Thymus (tissue), 11 donors: Measurements from ENCODE around the gene GATAD2A. TPM values are rescaled to one million over a fixed set of nuclear protein-coding genes. Genes with fewer than 3 reads are reported as not detected.
A peak's percentile ranks its signal among the peaks of the same experiment; 100 is the strongest.
"Not testable (repeated sequence)": the region's sequence is repeated elsewhere in the genome, so short reads cannot be mapped to it uniquely, and the experiment has no call there.

ENCODE experiments used
- DNase-seq, 9 donors: peaks; one replicate each; pipeline ENCODE4 v3.0.0-alpha.2; 2013; ENCODE audit warnings: low spot score in 9 of 9, low read depth in 6 of 9, missing footprints in 1 of 9
- H3K27ac ChIP-seq, 2 donors: one replicate each; pipeline ENCODE4 v1.5.1; 2013; ENCODE audit warnings: control low read depth in 1 of 2, low read depth in 1 of 2, low read length in 1 of 2, mild to moderate bottlenecking in 1 of 2, moderate library complexity in 1 of 2
- H3K27me3 ChIP-seq, 2 donors: one replicate each; pipeline ENCODE4 v1.5.1; 2013; ENCODE audit warnings: low read length in 1 of 2; ENCODE audit not compliant: control insufficient read depth in 2 of 2, insufficient read depth in 1 of 2
- H3K36me3 ChIP-seq, 2 donors: one replicate each; pipeline ENCODE4 v1.5.1; 2013; ENCODE audit warnings: low read length in 1 of 2, mild to moderate bottlenecking in 1 of 2, moderate library complexity in 1 of 2; ENCODE audit not compliant: control insufficient read depth in 2 of 2, insufficient read depth in 2 of 2
- H3K4me1 ChIP-seq, 2 donors: one replicate each; pipeline ENCODE4 v1.5.1; 2013; ENCODE audit warnings: low read length in 2 of 2; ENCODE audit not compliant: control insufficient read depth in 2 of 2, insufficient read depth in 2 of 2
- H3K4me3 ChIP-seq, 2 donors: one replicate each; pipeline ENCODE4 v1.5.1; 2013; ENCODE audit warnings: low read length in 2 of 2, control low read depth in 1 of 2, mild to moderate bottlenecking in 1 of 2
- H3K9me3 ChIP-seq, 2 donors: one replicate each; pipeline ENCODE4 v1.5.1; 2013; ENCODE audit warnings: low read length in 1 of 2, mild to moderate bottlenecking in 1 of 2; ENCODE audit not compliant: control insufficient read depth in 2 of 2, insufficient read depth in 1 of 2
- WGBS: extraction: QIAGEN DNeasy Blood & Tissue Kit; methylation state at CpG from one replicate; pipeline ENCODE4 v1.1.7; 2013; 5-methylcytosine and 5-hydroxymethylcytosine counted together
- polyA plus RNA-seq: library from polyadenylated mRNA; stranded (reverse); fragments of 200-250 nt; gene quantifications from one replicate; pipeline ENCODE4 v1.2.3, GENCODE V29; 2013
- total RNA-seq: library from RNA; stranded (reverse); fragments of 120-200 nt; gene quantifications from one replicate; pipeline ENCODE4 v1.2.4, GENCODE V29; 2013
- donor health status: healthy.

Gene GATAD2A
- total and polyA plus RNA-seq, 2 donors: 20.9 to 24.9 TPM

DNA sequence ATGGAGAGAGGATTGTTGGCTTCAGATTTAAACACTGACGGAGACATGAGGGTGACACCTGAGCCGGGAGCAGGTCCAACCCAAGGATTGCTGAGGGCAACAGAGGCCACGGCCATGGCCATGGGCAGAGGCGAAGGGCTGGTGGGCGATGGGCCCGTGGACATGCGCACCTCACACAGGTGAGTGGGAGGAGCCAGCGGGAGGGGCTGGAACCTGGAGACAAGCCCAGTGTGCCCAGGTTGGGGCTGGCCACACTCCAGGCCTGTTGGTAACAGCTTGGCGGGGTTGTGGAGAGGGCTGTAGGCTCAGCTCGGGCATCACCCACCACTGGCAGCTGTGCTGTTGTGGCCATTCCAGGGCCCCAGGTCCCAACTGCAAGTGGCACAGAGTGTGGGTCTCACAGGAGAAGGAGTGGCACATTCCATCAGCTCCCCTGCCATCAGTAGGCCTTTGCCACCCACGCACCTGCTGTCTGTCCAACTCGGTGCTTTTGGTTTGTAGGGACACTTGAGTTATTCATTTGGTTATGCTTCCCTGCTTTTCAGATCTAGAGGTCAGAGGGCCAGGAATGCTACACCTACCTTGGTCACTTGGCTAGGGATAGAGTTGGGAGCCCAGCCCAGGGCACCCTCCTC, 60.1 kb downstream of the GATAD2A start:
- H3K27me3 ChIP-seq: no peaks in the 10 kb centered on the region
- H3K4me3 ChIP-seq: no peak overlapping the region
- peaks cover 27 to 43% of the 10 kb centered on the region in 2 donors for H3K4me1 ChIP-seq
- H3K27ac ChIP-seq: no peak overlapping the region
- no peak for DNase-seq
- H3K9me3 ChIP-seq: peaks cover 16 to 30% of the 10 kb centered on the region in 2 donors
- 98% methylated on average over 12 of the region's 12 CpGs for WGBS
- H3K36me3 ChIP-seq: peaks cover 41 to 51% of the 10 kb centered on the region in 2 donors

DNA sequence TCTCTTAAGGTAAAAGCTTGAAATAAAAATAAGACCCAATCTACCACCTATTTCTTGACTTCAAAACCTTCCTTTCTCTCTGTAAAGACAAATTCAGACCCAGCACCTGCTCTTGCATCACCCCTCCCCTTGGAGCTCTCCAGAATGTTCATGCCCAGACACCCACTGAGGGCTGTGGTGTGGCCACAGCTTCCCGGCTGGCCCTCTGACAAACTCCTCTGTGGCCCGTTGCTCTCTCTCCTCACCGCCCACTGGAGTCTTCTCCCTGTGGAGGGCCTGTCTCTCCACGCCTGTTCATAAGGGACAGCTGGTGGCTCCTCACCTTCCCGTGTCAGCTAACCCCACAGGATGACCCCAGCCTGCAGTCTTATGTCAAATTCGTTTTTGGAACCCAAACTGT, 60.7 kb downstream of the GATAD2A start:
- Histone ChIP-seq H3K4me1 (peaks cover 21 to 37% of the 10 kb centered on the region in 2 donors), H3K27ac (no peak overlapping the region), H3K27me3 (no peaks in the 10 kb centered on the region), H3K36me3 (peaks cover 41 to 51% of the 10 kb centered on the region in 2 donors), H3K4me3 (no peak overlapping the region), H3K9me3 (peaks cover 16 to 30% of the 10 kb centered on the region in 2 donors)
- no peak for DNase-seq
- WGBS: 96% methylated on average over 6 of the region's 6 CpGs

DNA sequence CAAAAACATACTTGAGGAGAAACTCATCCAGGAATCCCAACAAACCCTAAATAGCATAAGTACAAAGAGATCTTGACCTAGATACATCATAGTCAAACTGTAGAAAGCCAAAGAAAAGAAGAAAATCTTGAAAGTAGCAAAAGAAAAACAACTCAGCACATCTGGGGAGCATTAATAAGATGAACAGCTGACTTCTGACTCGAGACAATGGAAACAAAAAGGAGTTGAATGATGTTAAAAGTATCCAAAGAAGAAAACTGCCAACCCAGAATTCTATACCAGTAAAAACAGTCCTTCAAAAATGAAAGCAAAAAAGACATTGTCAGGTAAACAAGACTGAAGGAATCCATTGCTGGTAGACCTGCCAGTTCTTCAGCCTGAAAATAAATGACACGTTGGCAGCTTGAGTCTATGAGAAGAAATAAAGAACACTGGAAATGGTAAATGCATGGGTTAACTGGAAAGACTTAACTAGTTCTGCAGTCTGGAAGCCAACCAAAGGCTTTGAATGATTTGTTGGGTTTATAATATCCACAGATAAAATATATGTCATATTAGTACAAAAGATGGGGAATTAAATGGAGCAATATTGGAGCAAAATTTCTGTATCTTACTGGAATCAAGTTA, 63.1 kb downstream of the GATAD2A start:
- peaks cover 52 to 62% of the 10 kb centered on the region in 2 donors for H3K36me3 ChIP-seq
- 96% methylated on average over 2 of the region's 2 CpGs for WGBS

DNA sequence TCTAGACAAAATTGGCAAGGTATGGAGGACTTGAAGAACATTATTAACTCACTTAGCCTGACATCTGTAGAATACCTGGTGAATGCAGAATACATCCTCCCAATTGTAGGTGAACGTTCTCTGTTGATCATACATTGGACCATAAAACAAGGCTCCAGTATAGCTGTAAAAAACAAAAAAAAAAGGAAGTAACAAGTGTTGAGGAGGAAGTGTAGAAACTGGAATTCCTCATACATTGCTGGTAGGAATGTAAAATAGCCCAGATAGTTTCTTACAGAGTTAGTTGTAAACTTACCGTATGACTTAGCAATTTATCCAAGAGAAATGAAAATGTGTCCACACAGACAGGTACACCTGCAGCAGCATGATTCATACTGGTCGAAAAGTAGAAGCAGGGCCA, 65.1 kb downstream of the GATAD2A start:
- 93% methylated on average over 3 of the region's 3 CpGs for WGBS
- Histone ChIP-seq H3K4me1 (peaks cover 25 to 32% of the 10 kb centered on the region in 2 donors), H3K27me3 (no peaks in the 10 kb centered on the region), H3K36me3 (peaks cover 38 to 57% of the 10 kb centered on the region in 2 donors), H3K27ac (no peak overlapping the region), H3K4me3 (no peak overlapping the region), H3K9me3 (peaks cover 13 to 28% of the 10 kb centered on the region in 2 donors)
- no peak for DNase-seq

More for the DNA sequence above, 63.1 kb downstream of the GATAD2A start:
- no peak for DNase-seq
- Histone ChIP-seq H3K9me3 (peaks cover 16 to 33% of the 10 kb centered on the region in 2 donors), H3K27ac (no peak overlapping the region), H3K4me3 (no peak overlapping the region), H3K27me3 (no peaks in the 10 kb centered on the region), H3K4me1 (peaks cover 5 to 25% of the 10 kb centered on the region in 2 donors)

DNA sequence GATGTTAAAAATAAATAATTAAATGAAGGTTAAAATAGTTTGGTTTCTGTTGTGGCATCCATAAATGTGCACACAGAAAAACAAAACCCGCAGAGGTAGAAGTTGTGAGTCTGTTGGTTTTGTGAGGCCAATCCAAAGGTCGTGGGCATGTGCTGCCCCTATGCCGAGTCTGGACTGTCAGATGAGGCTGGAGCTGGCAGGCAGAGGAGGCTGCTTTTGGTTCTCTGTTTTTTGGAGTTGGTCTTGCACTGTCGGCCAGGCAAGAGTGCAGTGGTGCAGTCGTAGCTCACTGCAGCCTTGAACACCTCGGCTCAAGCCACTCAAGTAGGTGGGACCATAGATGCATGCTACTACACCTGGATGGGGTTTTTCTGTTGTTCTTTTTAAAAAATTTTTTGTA, 66.2 kb downstream of the GATAD2A start:
- Histone ChIP-seq H3K36me3 (peaks cover 27 to 57% of the 10 kb centered on the region in 2 donors), H3K9me3 (peaks cover 11 to 23% of the 10 kb centered on the region in 2 donors), H3K4me3 (no peak overlapping the region), H3K27me3 (no peaks in the 10 kb centered on the region), H3K27ac (no peak overlapping the region), H3K4me1 (peaks cover 27 to 43% of the 10 kb centered on the region in 2 donors)
- no peak for DNase-seq
- 98% methylated on average over 6 of the region's 6 CpGs for WGBS

DNA sequence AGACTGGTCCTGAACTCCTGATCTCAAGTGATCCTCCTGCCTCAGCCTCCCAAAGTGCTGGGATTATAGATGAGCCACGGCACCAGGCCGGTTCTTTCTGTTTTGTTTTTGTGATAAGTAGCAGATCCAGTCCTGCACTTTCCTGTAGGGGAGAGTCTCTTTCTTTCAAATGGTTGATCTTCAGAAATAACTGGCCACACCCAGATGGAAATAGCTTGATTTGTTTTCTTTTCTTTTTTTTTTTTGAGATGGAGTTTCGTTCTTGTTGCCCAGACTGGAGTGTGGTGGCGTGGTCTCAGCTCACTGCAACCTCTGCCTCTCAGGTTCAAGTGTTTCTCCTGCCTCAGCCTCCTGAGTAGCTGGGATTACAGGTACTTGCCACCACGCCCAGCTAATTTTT, 66.6 kb downstream of the GATAD2A start:
- not testable (repeated sequence) for H3K4me3 ChIP-seq, H3K27me3 ChIP-seq, DNase-seq, H3K27ac ChIP-seq
- Histone ChIP-seq H3K9me3 (peaks cover 8 to 19% of the 10 kb centered on the region in 2 donors), H3K36me3 (peaks cover 27 to 58% of the 10 kb centered on the region in 2 donors), H3K4me1 (peaks cover 27 to 45% of the 10 kb centered on the region in 2 donors)
- WGBS: 90% methylated on average over 5 of the region's 5 CpGs

DNA sequence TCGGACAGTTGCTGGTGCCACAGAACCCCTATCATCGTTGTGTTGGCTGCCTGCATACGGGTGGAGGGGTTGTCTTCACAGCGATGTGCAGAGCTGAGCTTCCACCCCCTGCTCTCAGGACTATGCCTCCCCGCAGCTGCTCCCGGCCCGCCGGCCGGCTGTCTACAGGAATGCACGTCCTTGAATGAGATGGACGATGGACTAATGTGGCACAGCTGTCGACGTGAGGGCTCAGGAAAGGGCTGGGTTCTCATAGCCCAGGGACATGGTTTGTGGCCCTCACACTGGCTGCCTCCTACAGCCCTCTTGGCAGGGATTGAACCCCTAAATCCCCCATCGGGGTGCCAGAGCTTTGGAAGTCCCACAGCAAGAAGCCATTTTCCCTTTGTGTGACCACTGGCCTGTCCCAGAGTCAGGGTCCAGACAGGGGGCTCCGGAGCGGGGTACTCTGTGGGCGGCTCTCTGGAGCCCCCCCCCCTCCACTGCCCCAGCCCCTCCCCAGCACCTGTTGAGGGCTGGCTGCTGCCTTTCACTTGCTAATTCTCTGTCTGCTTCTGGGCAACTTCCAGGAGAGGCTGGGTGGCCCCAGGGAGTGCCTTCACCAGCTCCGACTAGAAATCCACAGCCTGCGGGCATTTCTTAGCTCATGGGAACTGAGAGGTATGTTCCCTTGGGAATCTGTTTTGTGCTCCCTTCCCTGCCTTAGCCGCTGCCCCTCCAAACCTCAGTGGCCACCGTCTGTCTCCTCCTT, 69.7 kb downstream of the GATAD2A start:
- DNase-seq: no peak
- peak overlapping the region; percentile 79 to 95 for H3K27ac ChIP-seq
- H3K9me3 ChIP-seq: peaks cover 0 to 3% of the 10 kb centered on the region in 2 donors
- WGBS: 96% methylated on average over 21 of the region's 21 CpGs
- peaks cover 30 to 49% of the 10 kb centered on the region in 2 donors for H3K4me1 ChIP-seq
- no peaks in the 10 kb centered on the region for H3K27me3 ChIP-seq
- peaks cover 18 to 47% of the 10 kb centered on the region in 2 donors for H3K36me3 ChIP-seq
- H3K4me3 ChIP-seq: no peak overlapping the region

DNA sequence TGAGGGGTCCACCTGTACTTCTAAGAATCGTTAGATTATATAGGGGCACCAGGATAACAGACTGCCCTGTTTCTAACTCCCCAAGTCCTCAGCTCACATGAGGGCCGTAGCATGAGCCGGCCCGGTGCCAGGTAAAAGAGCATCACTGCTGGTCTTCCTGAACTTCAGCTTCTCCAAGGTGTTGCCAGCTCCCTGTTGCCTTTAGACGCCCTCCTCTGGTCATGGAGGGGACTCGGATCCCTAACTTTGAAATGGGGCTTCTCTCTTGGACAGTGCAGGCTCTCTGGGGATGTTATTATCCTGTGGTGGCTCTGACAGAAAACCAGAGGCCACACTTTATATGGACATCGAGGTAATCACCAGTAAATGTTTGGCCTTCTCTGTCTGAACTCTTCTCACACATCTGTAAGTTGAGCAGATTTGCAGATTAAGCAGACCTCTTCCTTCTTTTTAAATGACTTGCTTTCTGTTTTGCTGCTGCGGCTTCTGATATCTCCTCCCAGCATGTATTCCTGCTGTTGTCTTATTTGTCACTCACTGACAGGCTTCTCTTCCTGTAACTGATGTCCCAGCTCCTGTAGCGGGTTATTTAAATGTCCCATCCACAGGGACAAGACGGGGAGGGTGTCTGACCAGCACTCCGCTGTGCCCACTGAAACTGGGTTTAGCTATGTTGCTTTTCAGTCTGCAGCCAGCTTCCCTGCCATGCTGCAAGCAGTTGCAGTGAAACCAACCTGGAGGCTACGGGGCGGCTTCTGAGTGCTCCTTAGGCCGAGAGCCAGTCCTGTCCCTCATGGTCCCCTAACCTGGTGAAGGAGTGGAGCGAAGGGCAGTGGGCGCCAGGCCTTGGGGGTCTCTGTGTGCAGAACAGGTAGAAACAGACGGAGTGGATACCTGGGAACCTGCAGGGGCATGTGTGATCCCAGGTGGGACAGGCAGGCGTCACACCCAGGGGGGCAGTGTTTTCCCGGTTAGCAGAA, 70.7 kb downstream of the GATAD2A start:
- no peak for DNase-seq
- Histone ChIP-seq H3K4me1 (peaks cover 40 to 58% of the 10 kb centered on the region in 2 donors), H3K36me3 (peaks cover 18 to 54% of the 10 kb centered on the region in 2 donors), H3K27me3 (no peaks in the 10 kb centered on the region), H3K4me3 (no peak overlapping the region), H3K9me3 (peaks cover 0 to 3% of the 10 kb centered on the region in 2 donors), H3K27ac (peak overlapping the region in 1 of 2 donors; percentile 95)
- WGBS: 80% methylated on average over 19 of the region's 19 CpGs
